NOMO-1 treated with dmso at 0.1 percent for 144 hours (cell line): ENCODE data around the gene NDUFAF8.

Source experiments
- DNase-seq: peaks from one replicate; lab custom pipeline; 2025; ENCODE audit not compliant: unreplicated experiment; lab: John Stamatoyannopoulos, UW

NDUFAF8 gene

DNA sequence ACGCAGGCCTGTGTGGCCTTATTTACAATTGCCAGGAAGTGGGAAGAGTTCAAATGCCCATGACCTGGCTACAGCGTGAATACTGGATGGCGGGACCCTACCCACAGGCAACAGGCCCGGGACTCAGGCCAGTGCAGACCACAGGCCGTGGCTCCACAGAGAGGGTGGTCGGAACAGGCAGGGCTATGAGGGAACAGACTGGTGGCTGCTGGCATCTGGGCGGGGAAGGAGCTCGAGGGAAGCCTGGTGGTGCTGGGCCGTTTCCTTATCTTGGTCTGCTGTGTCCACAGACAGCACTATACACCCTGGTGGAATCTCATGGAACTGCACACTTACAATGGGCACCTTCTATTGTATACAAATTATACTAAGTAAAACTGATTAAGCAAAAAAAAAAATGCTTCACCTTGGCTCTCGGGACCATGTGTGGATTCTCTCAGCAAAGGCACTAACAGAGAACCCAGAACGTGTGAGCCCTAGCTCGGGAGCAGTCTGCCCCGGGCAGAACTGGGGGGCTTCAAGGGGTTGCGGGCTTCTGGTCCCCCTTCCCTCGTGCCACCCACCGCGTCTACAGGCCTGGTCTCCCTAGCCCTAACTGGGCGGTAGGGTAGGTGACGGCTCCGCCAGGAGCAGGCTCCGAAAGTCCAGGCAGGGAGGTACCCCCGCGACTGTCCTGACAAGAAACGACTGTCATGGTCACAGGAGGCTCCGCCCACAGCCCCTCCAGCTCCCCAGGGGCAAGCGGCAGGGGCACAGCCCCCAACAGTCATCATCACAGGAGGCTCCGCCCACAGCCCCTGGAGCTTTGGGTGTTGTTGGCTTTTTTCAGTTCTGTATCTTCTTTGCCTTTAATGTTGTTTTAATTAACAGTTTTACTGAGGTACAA lies 38.2 kb upstream of the NDUFAF8 start:
- peak; percentile 23 for DNase-seq

DNA sequence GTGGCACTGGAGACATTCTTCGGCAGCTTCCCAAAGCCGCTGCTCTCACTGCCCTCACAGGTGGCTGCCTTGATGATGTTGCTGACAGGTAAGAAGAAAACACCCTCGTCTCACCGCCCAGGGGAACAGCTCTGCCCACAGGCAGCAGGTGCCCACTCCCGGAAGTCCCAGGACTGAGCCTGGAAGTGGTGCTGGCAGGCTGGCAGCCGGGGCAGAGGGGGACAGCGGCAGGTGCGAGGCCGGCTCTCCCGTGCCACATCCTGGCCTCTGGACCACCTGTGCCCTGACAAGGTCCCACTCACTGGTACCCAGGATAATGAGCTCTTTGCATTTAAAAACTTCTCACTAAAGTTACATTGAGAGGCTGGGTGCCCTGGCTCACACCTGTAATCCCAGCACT lies 36.8 kb upstream of the NDUFAF8 start:
- no peak for DNase-seq

DNA sequence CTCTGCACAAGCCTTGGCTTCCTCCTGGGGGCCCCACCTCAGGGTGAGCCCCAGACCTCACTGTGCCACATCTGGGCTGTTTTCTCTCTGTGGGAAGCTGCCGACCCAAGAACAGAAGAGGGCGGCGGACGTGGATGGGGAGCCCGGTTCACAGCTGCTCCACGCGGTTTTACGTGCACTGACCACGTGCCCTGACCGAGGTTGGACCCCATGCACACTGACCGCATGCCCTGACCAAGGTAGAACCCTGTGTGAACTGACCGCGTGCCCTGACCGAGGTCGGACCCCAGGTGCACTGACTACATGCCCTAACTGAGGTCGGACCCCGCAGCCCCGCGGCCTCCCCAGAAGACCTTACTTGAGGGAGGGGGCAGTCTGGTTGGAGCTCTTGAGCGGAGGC lies 36.0 kb upstream of the NDUFAF8 start:
- DNase-seq = no peak

DNA sequence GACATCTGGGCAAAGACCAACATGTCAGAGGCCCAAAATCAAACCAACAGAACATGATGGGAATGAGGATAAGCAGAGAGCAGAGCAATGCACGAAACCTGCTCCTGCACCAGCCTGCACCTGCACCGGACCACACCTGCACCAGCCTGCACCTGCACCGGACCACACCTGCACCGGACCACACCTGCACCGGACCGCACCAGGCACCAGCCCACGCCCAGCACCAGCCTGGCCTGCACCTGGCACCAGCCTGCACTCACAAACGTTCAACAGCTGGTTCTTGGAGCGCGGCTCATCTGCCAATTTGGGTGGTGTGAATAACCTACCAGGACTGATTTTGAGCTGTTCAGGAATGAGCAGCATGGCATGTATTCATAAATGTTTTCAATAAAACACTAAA lies 34.5 kb upstream of the NDUFAF8 start:
- DNase-seq = no peak

DNA sequence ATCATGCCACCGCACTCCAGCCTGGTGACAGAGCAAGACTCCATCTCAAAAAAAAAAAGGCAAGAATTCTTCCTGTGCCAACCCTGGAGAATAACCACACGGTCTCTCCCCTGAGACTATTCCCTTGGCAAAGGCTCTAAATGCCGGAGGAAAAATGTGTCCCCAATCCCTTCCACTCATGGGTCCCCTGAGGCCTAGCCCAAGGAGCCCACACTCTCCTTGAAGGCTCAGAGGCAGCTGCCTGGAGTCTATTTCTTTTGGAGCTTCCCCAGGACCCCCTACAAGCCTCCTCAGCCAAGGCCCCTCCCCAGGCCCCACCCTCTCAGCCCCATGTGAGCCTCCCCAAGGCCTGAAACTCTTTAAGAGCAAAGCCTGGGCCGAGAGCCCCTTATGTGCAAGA lies 33.0 kb upstream of the NDUFAF8 start:
- no peak for DNase-seq

DNA sequence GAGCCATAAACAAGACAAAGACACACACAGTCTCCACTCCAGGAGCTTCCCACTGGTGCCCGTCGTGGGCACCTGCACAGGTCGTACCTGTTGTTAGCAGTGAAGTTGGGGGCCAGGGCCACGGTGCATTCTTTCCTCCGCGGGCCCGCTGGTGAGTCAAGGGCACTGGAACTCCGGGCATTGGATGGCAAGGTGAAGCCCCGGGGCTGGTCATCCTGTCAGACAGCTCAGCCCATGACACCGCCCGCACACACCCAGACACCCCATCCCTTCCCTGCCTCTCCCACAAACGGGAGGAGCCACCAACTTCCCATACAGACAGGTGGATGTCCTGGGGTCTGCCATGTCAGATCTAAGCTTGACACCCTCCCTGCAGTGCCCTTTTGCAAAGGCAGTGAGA lies 32.5 kb upstream of the NDUFAF8 start:
- no peak for DNase-seq

DNA sequence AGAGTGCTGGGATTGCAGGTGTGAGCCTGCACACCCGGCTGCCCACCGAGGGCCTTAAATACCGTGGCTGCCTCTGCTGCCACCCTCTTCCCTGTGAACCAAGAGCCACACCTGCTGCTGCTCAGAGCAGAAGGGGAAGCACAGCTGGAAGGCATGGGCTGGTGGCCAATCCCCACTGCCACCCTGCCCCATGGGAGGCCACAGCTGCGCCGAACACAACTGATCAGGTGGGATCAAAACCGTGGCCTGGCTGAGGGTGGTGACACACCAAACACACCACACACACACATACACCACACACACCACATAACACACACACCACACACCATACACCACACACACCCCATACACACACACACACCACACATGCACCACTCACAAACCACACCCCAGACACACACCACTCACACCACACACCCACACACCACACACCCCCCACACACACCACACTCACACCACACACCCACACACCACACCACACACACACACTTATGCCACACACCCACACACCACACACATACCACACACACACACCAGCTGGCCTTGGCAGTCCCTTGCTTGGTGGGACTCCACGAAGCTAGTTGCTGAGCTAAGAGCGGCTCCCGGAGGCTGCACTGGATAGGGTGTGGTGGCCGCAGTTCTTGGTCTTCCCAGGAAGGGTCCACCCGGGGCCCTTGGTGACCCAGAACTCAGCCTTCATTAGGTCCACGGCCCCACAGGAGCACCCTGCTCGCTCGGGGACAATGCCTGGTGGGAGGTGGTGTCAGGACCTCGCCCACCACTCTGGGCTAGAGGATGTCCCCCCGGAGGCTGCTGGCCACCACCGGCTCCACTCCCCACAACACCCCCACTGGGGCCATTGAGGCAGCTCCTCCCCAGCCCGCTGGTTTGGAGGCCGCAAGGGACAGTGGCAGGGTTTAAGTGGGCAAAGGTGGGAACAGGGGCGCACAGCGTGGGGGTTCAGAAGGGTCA lies 31.2 kb upstream of the NDUFAF8 start:
- no peak for DNase-seq

DNA sequence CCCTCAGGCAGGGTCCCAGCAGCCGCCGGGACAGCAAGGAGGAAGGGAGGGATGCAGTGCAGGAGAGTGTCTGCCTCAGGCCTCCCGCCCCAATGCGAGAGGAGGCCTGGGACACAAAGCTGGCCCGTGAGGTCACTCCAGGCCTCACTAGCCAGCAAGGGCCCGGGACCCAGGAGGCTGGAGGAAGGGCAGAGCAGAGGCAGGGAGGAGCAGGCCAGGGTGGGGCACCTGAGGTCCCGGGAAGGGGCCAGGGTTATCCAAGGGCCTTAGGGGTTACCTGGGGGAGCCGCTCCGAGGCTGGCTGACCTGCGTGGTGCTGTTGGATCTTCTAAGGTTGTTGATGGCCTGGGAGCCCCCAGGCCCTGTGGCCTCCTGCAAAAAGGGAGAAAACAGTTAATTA lies 30.5 kb upstream of the NDUFAF8 start:
- DNase-seq = no peak

DNA sequence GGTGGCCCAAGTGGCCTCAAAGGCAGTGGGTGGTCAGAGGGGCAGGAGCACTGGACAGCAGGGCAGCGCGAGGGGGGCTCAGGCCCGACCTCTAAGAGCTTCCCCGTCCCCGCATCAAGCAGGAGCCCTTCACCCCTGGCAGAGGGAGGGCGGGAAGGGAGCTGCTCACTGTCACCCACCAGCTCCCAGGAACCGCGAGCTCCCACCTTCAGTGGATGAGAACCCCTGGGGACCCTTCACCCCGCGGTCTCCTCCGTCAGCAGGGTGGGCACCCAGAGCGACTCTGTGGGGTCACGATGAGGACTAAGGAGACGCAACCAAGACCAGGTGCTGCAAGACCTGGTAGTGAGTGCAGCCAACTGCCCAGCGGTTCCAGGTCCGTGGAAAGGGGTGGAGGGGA lies 30.0 kb upstream of the NDUFAF8 start:
- DNase-seq = no peak

DNA sequence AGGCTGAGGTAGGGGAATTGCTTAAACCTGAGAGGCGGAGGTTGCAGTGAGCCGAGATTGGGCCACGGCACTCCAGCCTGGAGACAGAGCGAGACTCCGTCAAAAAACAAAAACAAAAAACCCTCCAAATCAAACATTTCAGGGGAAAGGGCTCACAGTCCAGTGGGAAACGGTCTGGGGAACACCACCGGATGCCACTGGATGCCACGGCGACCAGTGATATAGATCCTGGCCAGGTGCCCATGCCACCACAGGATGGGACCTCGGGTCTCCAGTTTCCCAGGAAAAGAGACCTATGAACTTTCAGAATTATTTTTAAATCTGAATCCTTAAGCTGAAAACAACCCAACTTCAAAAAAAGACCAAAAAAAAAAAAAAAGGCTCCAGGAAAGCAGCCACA lies 28.7 kb upstream of the NDUFAF8 start:
- no peak for DNase-seq

DNA sequence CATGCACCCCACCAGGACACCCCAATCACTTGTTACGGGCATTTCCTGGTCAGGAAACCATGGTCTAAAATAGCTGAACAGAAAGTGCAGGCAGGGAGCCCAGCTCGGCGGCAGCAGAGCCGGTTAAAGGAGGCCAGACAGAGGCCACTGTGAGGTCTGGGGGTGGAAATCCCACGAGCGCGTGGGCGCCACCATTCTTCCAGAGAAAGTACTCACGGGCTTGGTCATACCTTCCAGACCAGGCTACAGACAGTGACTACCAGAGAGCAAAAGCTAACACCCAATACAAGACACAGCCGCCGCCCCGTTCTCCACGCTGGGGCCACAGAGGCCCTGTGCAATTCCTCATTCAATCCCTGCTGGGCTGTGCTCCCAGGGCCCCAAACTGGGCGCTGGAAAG lies 28.2 kb upstream of the NDUFAF8 start:
- no peak for DNase-seq

DNA sequence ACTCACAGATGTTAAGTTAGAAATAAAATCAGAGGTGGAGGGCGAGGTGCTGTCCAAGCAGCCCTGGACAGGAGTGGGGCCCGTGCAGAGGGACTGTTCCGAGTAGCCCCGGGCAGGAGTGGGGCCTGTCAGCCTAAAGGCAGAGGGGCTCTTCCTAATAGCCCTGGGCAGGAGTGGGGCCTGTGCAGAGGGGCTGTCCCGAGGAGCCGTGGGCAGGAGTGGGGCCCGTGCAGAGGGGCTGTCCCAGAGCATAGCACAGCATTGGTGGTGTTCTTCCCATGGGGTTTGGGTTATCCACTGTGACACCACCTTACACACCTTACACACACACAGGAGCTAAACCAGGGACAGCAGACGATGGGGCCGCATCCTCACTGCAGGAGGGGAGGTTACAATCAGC lies 26.8 kb upstream of the NDUFAF8 start:
- no peak for DNase-seq

DNA sequence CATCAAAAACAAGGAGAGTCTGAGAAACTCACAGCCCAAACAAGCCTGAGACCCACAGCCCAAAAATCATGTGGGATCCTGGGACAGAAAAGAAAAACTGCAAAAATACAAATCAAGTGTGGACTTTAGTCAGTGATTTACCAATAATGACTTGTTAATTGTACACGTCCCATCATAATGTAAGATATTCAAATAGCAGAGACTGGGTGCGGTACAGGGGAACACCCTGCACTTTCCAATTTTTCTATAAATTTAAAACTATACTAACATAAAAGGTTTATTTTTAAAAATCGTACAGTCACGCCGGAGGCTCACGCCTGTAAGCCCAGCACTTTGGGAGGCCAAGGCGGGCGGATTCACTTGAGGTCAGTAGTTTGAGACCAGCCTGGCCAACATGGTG lies 25.1 kb upstream of the NDUFAF8 start:
- DNase-seq = no peak

DNA sequence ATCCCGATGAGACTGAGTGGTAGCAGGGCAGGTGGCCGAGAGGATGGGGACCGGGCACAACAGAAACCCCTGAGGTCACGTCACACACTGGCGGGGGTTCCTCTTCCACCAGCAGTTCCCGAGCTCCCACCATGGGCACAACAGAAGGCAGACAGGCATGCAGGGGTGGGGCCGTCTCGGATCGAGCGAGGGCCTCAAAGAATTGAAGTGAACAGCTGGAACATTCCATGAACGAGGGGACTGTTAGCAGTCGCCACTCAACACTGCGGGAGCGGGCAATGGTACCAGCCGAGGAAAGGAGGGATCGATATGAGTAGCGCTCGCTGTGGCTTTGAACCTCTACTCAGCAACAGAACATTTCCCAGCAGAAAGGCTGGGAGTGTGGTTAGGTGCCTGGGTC lies 21.6 kb upstream of the NDUFAF8 start:
- DNase-seq = no peak

DNA sequence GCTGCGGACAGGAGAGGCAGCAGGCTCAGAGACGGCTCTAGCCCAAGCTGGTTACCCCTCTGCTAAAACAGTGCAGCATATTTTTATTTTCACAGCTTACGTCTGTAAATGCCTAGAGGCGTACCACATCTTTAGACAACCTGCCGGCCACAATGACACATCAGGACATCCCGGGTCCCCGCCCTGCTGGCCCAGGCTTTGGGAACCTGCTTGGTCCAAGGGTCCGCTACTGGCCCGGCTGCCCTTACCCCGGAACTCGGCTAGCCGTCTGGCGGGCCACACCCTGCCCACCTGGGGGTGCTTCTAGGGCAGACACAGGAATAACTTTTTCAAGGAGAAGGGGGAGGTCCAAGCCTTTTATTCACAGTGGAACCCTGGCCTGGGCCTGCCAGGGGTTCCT lies 20.7 kb upstream of the NDUFAF8 start:
- DNase-seq = no peak

DNA sequence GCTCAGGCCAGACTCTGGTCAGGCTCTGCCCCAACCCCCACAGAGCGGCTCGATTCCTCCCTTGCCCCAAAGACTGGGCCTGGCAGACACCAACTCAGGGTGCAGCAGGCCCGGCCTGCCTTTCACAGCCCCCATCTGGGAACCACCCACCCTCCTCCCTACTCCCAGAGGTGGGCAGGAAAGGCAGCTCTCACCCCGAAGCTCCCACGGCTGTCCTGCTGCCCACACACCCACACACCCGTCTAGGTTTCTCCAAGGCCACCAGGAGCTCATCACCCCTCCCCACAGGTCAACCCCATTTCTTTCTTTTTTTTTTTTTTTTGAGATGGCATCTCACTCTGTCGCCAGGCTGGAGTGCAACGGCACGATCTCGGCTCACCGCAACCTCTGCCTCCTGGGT lies 20.1 kb upstream of the NDUFAF8 start:
- DNase-seq = no peak

DNA sequence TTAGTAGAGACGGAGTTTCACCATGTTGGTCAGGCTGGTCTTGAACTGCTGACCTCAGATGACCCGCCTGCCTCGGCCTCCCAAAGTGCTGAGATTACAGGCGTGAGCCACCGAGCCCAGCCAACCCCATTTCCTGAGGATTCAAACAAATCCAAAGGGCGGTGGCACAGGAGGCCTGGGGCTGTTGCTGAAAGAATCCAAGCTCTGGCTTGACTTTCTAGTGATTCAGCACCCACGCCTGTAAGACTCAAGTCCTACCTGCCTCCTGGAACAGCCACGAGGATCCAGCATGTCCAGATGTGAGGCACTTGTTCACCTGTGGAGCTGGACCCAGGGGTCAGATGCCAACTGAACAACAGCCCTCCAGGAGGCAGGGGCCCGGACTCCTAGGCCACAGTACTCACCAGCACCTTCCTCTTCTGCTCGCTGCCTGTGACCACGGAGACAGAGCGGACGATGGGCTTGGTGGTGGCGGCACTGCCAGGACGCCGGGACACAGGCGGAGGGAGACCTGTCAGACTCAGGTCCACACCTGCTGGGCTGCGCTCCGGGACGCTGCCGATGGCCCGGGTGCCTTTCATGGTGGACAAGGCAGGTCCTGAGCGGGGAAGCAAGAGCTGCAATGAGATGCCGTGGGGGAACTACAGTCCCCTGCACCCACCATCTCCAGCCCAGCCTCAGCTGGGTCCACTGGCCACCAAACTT lies 19.5 kb upstream of the NDUFAF8 start:
- DNase-seq = no peak

DNA sequence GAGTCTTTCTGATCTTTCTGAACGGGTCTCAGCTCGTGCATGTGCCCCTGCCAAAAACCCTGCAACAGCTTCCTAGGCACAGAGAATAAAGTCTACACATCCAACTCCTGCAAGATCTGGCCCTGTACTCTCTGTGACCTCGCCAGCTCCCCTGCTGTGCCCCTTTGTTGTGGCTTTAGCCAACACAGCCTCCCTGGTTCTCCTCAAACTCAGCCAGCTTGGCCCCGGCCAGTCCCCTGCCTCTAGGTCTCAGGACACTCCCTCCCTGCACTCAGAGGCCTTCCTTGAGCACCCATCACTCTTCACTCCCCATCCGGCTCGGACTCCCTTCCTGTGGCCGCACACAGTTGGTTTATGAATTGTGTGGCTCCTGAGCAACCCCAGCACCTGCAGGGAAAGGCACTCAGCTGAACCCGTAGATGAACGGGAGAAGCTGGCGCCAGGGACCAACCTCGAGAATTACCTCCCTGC lies 17.7 kb upstream of the NDUFAF8 start:
- DNase-seq = no peak

DNA sequence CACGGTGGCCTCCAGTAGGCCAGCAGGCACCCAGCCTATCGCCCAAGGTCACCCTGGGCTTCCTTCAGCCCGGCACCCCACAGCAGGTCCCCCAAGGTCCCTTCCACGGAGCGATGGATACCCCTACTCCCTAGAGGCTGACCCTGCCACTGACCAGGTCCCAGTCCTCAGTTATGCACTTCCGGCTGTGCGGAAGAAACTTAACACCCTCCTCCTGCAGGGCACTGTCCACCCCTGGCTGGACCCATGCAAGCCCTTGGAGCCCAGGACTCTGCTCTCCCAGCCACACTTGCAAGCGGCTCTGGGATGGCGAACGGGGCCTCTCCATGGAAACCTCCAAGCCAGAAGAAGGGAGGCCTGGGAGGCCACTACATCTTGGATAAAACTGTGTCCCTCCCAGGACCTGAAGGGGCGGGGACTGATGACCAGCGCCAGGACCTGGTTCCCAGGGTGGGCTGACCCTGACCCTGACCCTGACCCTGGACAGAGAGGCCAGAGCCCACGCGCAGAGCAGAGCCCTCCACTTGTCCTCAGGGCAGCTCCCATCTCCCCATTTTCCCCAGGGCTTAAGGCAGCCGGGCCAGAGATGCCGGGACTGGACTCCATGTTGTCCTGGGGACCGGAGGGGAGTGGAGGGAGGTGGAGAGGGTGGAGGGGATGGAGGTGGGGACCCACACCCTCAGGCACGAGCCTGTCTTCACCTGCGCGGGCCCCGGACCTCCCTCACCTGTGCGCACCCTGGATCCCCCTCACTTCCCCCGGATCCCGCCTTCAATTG lies 17.1 kb upstream of the NDUFAF8 start:
- DNase-seq = no peak

DNA sequence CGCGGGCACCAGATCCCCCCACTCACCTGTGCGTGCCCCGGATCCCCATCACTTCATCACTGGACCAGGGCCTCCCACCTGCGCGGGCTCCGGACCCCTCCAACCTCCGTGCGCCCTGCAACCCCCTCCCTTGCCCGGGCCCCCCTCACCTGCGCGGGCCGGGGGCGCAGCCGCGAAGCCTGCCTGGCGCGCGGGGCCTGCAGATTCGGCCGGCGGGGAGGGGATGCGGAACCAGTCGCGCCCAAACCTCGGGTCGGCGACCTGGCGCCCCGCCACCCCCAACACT lies 16.6 kb upstream of the NDUFAF8 start:
- DNase-seq = no peak
